Epithelial cell of proximal tubule (primary cell): Measurements from ENCODE around the gene SEPTIN11. TPM values are rescaled to one million over a fixed set of nuclear protein-coding genes. Genes with fewer than 3 reads are reported as not detected.
A peak's percentile ranks its signal among the peaks of the same experiment; 100 is the strongest.

Experiments
- DNase-seq: peaks from one replicate; pipeline ENCODE4 v3.0.0-alpha.2; 2011; ENCODE audit warnings: low read depth
- H3K4me3 ChIP-seq: 2 replicates; pipeline ENCODE4 v1.5.1; 2011; ENCODE audit warnings: low read depth, mild to moderate bottlenecking, low read length
- CTCF ChIP-seq: conservative IDR thresholded peaks from 2 replicates; pipeline ENCODE4 v1.5.1; 2012; ENCODE audit warnings: low read depth, mild to moderate bottlenecking, low read length
- total RNA-seq: library from RNA; depleted of rRNA; stranded (reverse); fragments of >200 nt; gene quantifications from 2 replicates; pipeline ENCODE4 v1.2.3, GENCODE V29; 2015

The SEPTIN11 gene
- total RNA-seq, 1 donor from 2014 or later, result 86.7 TPM

GRCh38 chr4:76951672-76952010 lies 2.1 kb downstream of the SEPTIN11 start:
- no peak for DNase-seq
- TF ChIP-seq CTCF, result no peak
- peak overlapping the region; percentile 93 for H3K4me3 ChIP-seq

GRCh38 chr4:76952071-76952470 lies 2.5 kb downstream of the SEPTIN11 start:
- no peak for TF ChIP-seq CTCF
- H3K4me3 ChIP-seq, result no peak overlapping the region

GRCh38 chr4:76952656-76953582 lies 3.4 kb downstream of the SEPTIN11 start:
- DNase-seq, result no peak
- TF ChIP-seq CTCF, result no peak
- H3K4me3 ChIP-seq, result no peak overlapping the region

More at GRCh38 chr4:76952071-76952470, 2.5 kb downstream of the SEPTIN11 start:
- DNase-seq, result no peak

GRCh38 chr4:76953956-76954355 lies 4.4 kb downstream of the SEPTIN11 start:
- TF ChIP-seq CTCF, result no peak
- H3K4me3 ChIP-seq, result no peak overlapping the region
- no peak for DNase-seq

GRCh38 chr4:76954489-76954888 lies 4.9 kb downstream of the SEPTIN11 start:
- no peak for TF ChIP-seq CTCF
- H3K4me3 ChIP-seq, result no peak overlapping the region
- no peak for DNase-seq

GRCh38 chr4:76955182-76955581 lies 5.6 kb downstream of the SEPTIN11 start:
- H3K4me3 ChIP-seq, result no peak overlapping the region
- no peak for DNase-seq
- no peak for TF ChIP-seq CTCF
